GM12873 (cell line): Measurements from ENCODE around the gene MVB12A.
A peak's percentile ranks its signal among the peaks of the same experiment; 100 is the strongest.

Source experiments
- CTCF ChIP-seq: IDR thresholded peaks from 2 replicates; pipeline ENCODE4 v1.5.1; 2012; ENCODE audit warnings: low read depth, mild to moderate bottlenecking, moderate library complexity, low read length, control low read depth; ENCODE audit not compliant: insufficient read depth; ENCODE audit errors: missing control alignments

MVB12A gene

DNA sequence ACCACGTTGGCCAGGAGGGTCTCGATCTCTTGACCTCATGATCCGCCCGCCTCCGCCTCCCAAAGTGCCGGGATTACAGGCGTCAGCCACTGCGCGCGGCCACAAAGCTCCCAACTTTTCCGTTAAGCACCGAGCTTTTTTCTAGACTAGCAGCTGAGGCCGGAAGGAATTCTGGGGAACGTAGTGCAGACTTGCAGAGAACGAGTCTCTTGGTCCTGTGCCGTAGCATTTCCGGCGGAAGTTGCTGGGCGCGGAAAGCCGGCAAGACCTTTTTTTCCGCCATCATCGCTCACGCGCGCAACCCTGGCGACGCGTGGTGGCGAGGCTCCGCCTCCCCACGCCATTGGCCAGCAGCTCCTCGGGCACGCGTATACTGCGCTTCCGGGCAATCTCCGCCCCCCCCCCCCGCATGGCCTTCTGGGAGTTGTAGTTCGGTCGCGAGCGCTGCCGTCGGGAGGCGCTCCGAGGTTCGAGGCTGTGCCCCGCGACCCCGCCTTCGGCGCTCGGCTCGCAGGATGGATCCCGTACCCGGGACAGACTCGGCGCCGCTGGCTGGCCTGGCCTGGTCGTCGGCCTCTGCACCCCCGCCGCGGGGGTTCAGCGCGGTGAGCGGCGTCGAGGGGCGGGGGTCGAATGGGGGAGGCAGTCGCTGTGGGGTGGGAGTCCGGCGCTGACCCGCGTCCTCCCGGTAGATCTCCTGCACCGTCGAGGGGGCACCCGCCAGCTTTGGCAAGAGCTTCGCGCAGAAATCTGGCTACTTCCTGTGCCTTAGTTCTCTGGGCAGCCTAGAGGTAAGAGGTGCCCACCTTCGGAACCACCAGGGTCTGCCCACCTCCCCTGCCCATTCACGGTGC lies at the start of gene MVB12A:
Gene MVB12A (plus strand): TSS at position 427 of the 854 bp plus-strand sequence. CDS start 89 bp downstream, at position 516.
- TF ChIP-seq CTCF, result no peak

- no peak for TF ChIP-seq CTCF
Measured at GRCh38 chr19:17376935-17377600, 42.8 kb upstream of the MVB12A start, which contains the start of gene PLVAP. TSS of gene PLVAP (minus strand) at chr19:17377342. CDS start at chr19:17377288, 54 bp downstream.

DNA sequence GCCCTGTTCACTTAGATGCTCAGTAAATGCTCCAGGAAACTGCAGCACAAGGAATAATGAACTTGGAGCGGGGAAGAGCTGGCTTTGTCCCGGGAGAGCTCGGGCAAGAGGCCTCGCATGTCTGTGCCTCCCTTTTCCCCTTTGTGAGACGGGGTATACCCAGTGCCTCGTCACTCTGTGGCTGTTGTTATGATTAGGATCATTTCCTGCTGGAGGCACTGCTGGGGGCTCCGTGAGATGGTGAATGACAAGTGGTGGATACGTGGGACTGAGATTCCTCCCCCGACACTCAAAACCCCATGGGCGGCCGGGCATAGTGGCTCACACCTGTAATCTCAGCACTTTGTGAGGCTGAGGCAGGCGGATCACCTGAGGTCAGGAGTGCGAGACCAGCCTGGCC lies 41.6 kb upstream of the MVB12A start:
- TF ChIP-seq CTCF, result no peak

- no peak for TF ChIP-seq CTCF
Measured at GRCh38 chr19:17379221-17379631, 40.6 kb upstream of the MVB12A start.

- TF ChIP-seq CTCF, result no peak
Measured at GRCh38 chr19:17380426-17381138, 39.3 kb upstream of the MVB12A start.

GRCh38 chr19:17385878-17386611 lies 33.8 kb upstream of the MVB12A start:
- TF ChIP-seq CTCF, result peak; percentile 98
